OCI-LY3 (cell line): ENCODE results near the gene LNX1.

Experiments used
- H2AFZ ChIP-seq: fragments of 200-600, 300-600 bp; shearing (Covaris generic); 2 replicates; pipeline ENCODE4 v1.6.0; 2014; ENCODE audit warnings: antibody characterized with exemption, low read depth, low read length
- H3K27ac ChIP-seq: fragments of 200-600, 300-600 bp; sonication (generic); 2 replicates; pipeline ENCODE4 v1.5.1; 2014; ENCODE audit warnings: mild to moderate bottlenecking, low read length, moderate library complexity, mixed read lengths
- H3K27me3 ChIP-seq: fragments of 200-600, 300-600 bp; sonication (generic); 2 replicates; pipeline ENCODE4 v1.6.1; 2014; ENCODE audit warnings: low read depth, low read length, mixed read lengths
- H3K36me3 ChIP-seq: fragments of 200-600, 300-600 bp; sonication (generic); replicated peaks from 2 replicates; pipeline ENCODE3; 2014; ENCODE audit warnings: low read depth, low read length, mixed read lengths
- H3K4me1 ChIP-seq: fragments of 300-600, 200-600 bp; sonication (generic); 2 replicates; pipeline ENCODE4 v1.6.1; 2014; ENCODE audit warnings: low read length, mixed read lengths
- H3K4me2 ChIP-seq: fragments of 200-600, 300-600 bp; sonication (generic); 2 replicates; pipeline ENCODE4 v1.6.1; 2014; ENCODE audit warnings: low read length, mixed read lengths
- H3K4me3 ChIP-seq: fragments of 300-600, 200-600 bp; sonication (generic); 2 replicates; pipeline ENCODE4 v1.5.1; 2014; ENCODE audit warnings: antibody characterized with exemption, mild to moderate bottlenecking, low read length, moderate library complexity
- H3K79me2 ChIP-seq: fragments of 300-600, 200-600 bp; shearing (Covaris generic); 2 replicates; pipeline ENCODE4 v1.6.1; 2014; ENCODE audit warnings: mild to moderate bottlenecking, low read length, mixed read lengths
- H3K9ac ChIP-seq: fragments of 300-600, 200-600 bp; shearing (Covaris generic); 2 replicates; pipeline ENCODE4 v1.6.0; 2014; ENCODE audit warnings: mild to moderate bottlenecking, low read length, moderate library complexity
- H3K9me3 ChIP-seq: fragments of 200-600, 300-600 bp; shearing (Covaris generic); 2 replicates; pipeline ENCODE4 v1.6.1; 2014; ENCODE audit warnings: low read length, mixed read lengths; ENCODE audit not compliant: insufficient read depth
- H4K20me1 ChIP-seq: fragments of 200-600, 300-600 bp; sonication (generic); 2 replicates; pipeline ENCODE4 v1.6.1; 2016; ENCODE audit warnings: low read length, mixed read lengths; ENCODE audit not compliant: insufficient read depth
- CTCF ChIP-seq: fragments of 200-600, 300-600 bp; sonication (generic); IDR thresholded peaks from 2 replicates; pipeline ENCODE4 v1.5.1; 2014; ENCODE audit warnings: antibody characterized with exemption, low read length, low read depth
- EZH2phosphoT487 ChIP-seq: fragments of 200-600 bp; shearing (Covaris generic); IDR thresholded peaks from 2 replicates; pipeline ENCODE4 v1.6.1; 2018; ENCODE audit warnings: antibody characterized with exemption, mixed run types, low read depth

LNX1 gene

GRCh38 chr4:53465891-53466290, 125.4 kb downstream of the LNX1 start:
- Histone ChIP-seq H3K79me2 (no peaks in the 10 kb centered on the region), H3K4me2 (no peak overlapping the region), H4K20me1 (no peaks in the 10 kb centered on the region), H3K4me3 (no peak overlapping the region), H2AFZ (no peak overlapping the region), H3K4me1 (no peaks in the 10 kb centered on the region), H3K27me3 (no peaks in the 10 kb centered on the region), H3K36me3 (peaks cover 26% of the 10 kb centered on the region), H3K27ac (no peak overlapping the region), H3K9me3 (no peaks in the 10 kb centered on the region), H3K9ac (no peak overlapping the region)
- TF ChIP-seq CTCF = no peak
- TF ChIP-seq EZH2phosphoT487 = no peak

GRCh38 chr4:53465281-53465680, 126.0 kb downstream of the LNX1 start:
- no peak overlapping the region for H3K9ac ChIP-seq
- H3K79me2 ChIP-seq = no peaks in the 10 kb centered on the region
- H3K4me2 ChIP-seq = no peak overlapping the region
- peaks cover 27% of the 10 kb centered on the region for H3K36me3 ChIP-seq
- no peaks in the 10 kb centered on the region for H3K9me3 ChIP-seq
- H3K4me3 ChIP-seq = no peak overlapping the region
- no peak overlapping the region for H3K27ac ChIP-seq
- TF ChIP-seq CTCF (no peak), EZH2phosphoT487 (no peak)
- H3K4me1 ChIP-seq = no peaks in the 10 kb centered on the region
- no peaks in the 10 kb centered on the region for H3K27me3 ChIP-seq
- H2AFZ ChIP-seq = no peak overlapping the region
- H4K20me1 ChIP-seq = no peaks in the 10 kb centered on the region

- TF ChIP-seq CTCF (no peak), EZH2phosphoT487 (no peak)
- no peak overlapping the region for H3K4me2 ChIP-seq
- H3K36me3 ChIP-seq = peaks cover 42% of the 10 kb centered on the region
- H3K9ac ChIP-seq = no peak overlapping the region
- H3K27ac ChIP-seq = no peak overlapping the region
- H3K79me2 ChIP-seq = no peaks in the 10 kb centered on the region
- H2AFZ ChIP-seq = no peak overlapping the region
- H3K9me3 ChIP-seq = no peaks in the 10 kb centered on the region
- H3K27me3 ChIP-seq = no peaks in the 10 kb centered on the region
- no peak overlapping the region for H3K4me3 ChIP-seq
- H3K4me1 ChIP-seq = no peaks in the 10 kb centered on the region
- no peaks in the 10 kb centered on the region for H4K20me1 ChIP-seq
These were observed 127.9 kb downstream of the LNX1 start for GRCh38 chr4:53463340-53463739.

GRCh38 chr4:53461244-53461643, 130.0 kb downstream of the LNX1 start:
- H3K27me3 ChIP-seq = no peaks in the 10 kb centered on the region
- TF ChIP-seq CTCF (no peak), EZH2phosphoT487 (no peak)
- no peak overlapping the region for H3K4me3 ChIP-seq
- H4K20me1 ChIP-seq = no peaks in the 10 kb centered on the region
- no peaks in the 10 kb centered on the region for H3K9me3 ChIP-seq
- H3K27ac ChIP-seq = no peak overlapping the region
- no peaks in the 10 kb centered on the region for H3K4me1 ChIP-seq
- no peak overlapping the region for H2AFZ ChIP-seq
- no peaks in the 10 kb centered on the region for H3K79me2 ChIP-seq
- H3K36me3 ChIP-seq = peaks cover 42% of the 10 kb centered on the region
- H3K9ac ChIP-seq = no peak overlapping the region
- H3K4me2 ChIP-seq = no peak overlapping the region
